ENCODE measurements around the gene PIAS3.
"Not testable (repeated sequence)": the region's sequence is repeated elsewhere in the genome, so short reads cannot be mapped to it uniquely, and the experiment has no call there.

The PIAS3 gene

DNA sequence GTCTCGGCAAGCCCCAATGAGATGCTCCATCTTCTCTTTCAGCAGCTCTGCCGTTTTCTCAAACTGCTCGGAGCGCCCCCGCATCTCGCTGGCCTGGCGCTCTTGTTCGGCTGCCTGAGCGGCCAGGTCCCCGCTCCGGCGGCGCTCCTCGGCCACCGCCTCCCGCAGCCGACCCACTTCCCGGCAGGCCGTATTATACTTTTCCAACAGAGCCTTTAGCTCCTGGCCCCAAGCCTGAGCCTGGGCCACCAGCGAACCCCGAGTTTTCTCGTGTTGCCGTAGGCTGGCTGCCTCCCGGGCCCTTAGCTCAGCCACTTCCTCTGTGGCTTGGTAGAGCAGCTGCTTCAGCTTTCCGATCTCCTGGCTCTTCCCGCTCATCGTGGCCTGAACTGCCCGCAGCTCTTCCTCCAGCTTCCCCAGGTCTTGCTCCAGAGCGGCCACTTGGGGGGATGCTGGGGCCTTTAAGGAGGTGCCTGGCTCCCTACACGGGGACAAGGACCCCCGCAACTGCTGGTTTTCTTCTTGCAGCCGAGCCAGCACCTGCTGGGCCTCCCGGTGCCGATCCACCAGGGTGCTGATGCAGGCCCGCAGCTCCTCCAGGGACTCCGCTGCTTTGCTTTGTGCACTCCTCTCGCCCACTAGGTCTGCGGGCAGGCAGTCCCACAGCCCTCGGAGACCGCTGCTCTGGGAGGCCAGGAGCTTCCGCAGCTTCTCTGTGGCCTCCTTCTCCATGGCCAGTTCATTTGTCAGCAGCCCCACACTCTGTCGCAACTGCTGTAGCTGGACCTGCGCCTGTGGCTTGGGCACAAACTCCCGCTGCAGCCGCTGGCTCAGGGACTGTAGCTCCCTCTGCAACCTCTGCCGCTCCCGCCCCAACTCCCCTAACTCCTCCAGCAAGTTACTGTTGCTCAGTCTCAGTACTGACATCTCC is 13.4 kb upstream of the PIAS3 start:
- peak; percentile 49 for DNase-seq

GRCh38 chr1:145868232-145868631 is 9.4 kb upstream of the PIAS3 start:
- DNase-seq, result no peak

GRCh38 chr1:145863282-145864018 is 4.6 kb upstream of the PIAS3 start:
- DNase-seq, result no peak

DNA sequence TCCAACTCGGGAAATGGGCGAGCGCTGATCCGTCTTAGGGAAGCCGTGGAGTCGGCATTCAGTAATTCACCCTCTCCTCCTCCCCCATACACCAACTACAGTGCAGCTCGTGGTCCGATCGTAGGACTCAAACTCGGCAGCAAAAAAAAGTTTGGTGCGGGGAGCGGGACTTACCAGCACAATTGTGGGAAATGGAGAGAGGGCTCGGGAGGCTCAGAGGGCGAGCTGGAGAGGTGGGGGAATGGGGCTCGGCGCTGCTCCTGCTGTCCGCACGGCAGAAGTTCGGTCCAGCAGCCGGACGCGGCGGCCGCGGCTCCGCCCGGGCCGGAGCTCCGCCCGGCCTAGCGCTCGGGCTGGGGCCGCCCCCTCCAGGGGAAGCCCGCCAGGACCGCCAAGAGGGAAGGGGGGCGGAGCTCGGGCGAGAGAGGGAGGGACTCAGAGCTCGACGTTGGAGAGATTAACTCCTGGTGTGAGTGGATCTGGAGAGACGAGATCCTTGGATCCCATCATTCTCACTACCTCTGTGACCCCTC is 676 bp upstream of the PIAS3 start:
- peak; percentile 77 for DNase-seq

- peak; percentile 53 for DNase-seq
Measured at GRCh38 chr1:145858238-145858900, 512 bp downstream of the PIAS3 start.

GRCh38 chr1:145857170-145857569 is 1.7 kb downstream of the PIAS3 start:
- no peak for DNase-seq

- no peak for DNase-seq
Measured at GRCh38 chr1:145855426-145855948, 3.4 kb downstream of the PIAS3 start.

GRCh38 chr1:145849356-145850160 is 9.3 kb downstream of the PIAS3 start:
- no peak for DNase-seq

- DNase-seq, result no peak
Measured at GRCh38 chr1:145847827-145848226, 11.1 kb downstream of the PIAS3 start.

GRCh38 chr1:145846201-145846612 is 12.7 kb downstream of the PIAS3 start:
- DNase-seq, result no peak

DNA sequence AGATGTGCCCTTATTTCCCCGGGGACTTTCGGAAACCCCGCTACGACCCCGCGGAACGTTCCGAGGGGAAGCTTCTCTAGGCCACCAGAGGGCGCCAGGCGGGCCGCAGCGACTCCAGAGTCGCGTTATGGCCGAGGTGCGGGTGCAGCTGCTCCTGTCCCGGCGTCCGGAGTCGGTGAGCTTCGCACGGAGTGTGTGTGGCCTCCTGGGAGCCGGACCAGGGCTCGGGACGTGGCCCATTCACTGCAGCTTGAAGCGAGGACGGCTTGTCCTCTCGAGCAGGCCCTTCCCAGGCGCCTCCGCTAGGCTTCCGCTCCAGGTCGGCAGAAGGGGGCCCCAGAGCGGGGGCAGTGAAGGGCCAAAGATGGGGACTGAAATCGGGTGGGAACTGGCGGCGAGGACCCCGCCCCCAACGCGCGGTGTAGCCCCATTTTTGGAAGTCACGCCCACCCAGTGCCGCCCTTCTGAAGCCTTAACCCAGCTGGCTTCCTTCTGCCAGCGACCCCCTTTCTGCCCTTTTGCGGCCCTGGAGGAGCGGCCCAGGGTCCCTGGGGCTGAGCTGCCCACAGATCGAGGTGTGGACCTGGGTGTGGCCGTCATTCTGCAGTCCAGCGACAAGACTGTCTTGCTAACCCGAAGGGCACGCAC is 13.2 kb downstream of the PIAS3 start, which contains the start of gene NUDT17:
Gene NUDT17, plus strand, starts transcription at position 117 of the 648 bp plus-strand sequence. Its CDS starts 11 bp downstream, at position 128.
- DNase-seq, result peak; percentile 76

GRCh38 chr1:145845144-145845513 is 13.8 kb downstream of the PIAS3 start:
- no peak for DNase-seq

DNA sequence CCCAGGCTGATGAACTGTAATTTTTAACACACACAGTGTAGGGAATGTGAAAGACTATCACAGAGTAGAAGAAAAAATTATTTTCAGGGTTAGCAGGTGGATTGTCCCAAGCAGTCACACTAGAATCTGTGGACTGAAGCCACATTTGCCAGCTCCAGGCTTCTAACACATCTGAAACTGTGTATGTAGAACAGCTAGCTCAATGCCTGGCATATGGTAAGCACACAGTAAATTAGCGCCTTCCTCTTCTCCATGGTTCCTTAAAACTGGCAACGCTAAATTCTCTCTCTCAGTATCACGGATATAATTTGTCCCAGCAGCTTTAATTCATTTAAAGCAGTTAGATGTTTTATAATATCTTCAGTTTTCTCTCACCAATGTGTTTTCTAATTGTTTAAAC is 15.8 kb downstream of the PIAS3 start:
- no peak for DNase-seq

GRCh38 chr1:145837656-145838055 is 21.2 kb downstream of the PIAS3 start:
- no peak for DNase-seq

DNA sequence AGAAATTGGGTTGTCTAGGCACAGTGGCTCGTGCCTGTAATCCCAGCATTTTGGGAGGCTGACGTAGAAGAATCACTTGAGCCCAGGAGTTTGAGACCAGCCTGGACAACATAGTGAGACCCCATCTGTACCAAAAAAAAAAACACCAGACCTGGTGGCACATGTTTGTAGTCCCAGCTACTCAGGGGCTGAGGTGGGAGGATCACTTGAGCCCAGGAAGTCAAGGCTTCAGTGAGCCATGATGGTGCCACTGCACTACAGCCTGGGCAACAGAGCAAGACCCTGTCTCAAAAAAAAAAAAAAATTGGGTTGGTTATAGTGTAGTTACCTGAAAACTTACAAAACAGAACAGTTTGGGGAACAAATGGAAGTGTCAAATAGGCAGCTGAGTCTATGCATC is 28.1 kb downstream of the PIAS3 start:
- DNase-seq, result not testable (repeated sequence)

DNA sequence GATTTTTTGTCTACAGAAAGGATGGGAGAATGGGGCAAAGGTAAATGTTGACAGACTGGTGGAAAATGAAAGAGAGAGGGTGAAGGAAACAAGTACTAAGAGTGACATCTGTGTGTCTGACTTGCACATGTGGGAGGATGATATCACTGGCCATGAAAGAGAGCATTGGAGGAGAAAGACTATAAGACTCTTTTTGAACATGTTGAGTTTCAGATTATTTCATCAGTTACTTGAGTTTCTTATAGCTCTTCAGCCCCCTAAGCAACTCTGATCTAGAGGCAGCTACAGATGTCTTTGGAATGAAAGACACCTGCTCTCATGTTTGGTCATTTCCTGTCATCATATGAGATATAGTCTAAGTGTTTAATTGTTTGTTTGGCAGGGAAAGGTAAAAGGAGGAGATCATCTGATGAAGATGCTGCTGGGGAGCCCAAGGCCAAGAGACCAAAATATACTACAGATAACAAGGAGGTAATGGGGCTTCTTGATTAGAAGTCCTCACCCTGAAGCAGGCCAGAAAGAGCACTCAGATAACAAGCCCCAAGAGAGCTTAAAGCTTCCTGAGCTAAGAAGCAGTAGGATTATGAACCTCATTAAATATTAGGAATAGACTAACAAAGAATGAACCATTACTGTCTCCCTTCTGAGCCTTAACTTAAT is 30.4 kb downstream of the PIAS3 start:
- DNase-seq, result no peak

- DNase-seq, result no peak
Measured at GRCh38 chr1:145827966-145828365, 30.9 kb downstream of the PIAS3 start.

- DNase-seq, result no peak
Measured at GRCh38 chr1:145826030-145826429, 32.9 kb downstream of the PIAS3 start.

- DNase-seq, result no peak
Measured at GRCh38 chr1:145824499-145824842, 34.4 kb downstream of the PIAS3 start.

- peak; percentile 82 for DNase-seq
Measured at GRCh38 chr1:145823565-145824498, 35.0 kb downstream of the PIAS3 start, which contains the start of the genes POLR3C and RNF115. TSS of gene POLR3C (plus strand) at chr1:145824200. CDS start at chr1:145825777, 1,577 bp downstream. TSS of gene RNF115 (minus strand) at chr1:145824095. CDS start at chr1:145823873, 222 bp downstream.

All from activated CD4-positive, CD25-positive, alpha-beta regulatory T cell treated with anti-CD3 and anti-CD28 coated beads, Interleukin-2, amount 50 U/mL, for 72 hours (primary cell).